CD14-positive monocyte (primary cell): ENCODE data around the gene RPGRIP1L. TPM values are rescaled to one million over a fixed set of nuclear protein-coding genes. Genes with fewer than 3 reads are reported as not detected.

ENCODE experiments used
- DNase-seq, 3 donors: peaks; one replicate each; pipeline ENCODE4 v3.0.0-alpha.2; 2011 to 2022
- H2AFZ ChIP-seq: 2 replicates; pipeline ENCODE4 v1.6.0; 2012; ENCODE audit warnings: mild to moderate bottlenecking, low read depth, low read length, inconsistent platforms; ENCODE audit not compliant: insufficient read depth, poor library complexity, severe bottlenecking
- H3K27ac ChIP-seq, 2 donors: 1 replicate in 1 of 2; 2 replicates in 1 of 2; pipeline ENCODE4 v1.5.1; 2012 to 2013; ENCODE audit warnings: low read length in 2 of 2, control low read depth in 1 of 2, inconsistent platforms in 1 of 2, low read depth in 1 of 2, mild to moderate bottlenecking in 1 of 2
- H3K27me3 ChIP-seq, 2 donors: one replicate each; pipeline versions ENCODE4 v1.6.0 to v1.6.1; 2011 to 2013; ENCODE audit warnings: low read length in 2 of 2; ENCODE audit not compliant: control insufficient read depth in 2 of 2, insufficient read depth in 2 of 2
- H3K36me3 ChIP-seq, 2 donors: replicated peaks in 1 of 2; 1 replicate in 1 of 2; 2 replicates in 1 of 2; pipeline versions ENCODE4 v1.5.1 to v1.6.1; 2012 to 2013; ENCODE audit warnings: low read length in 2 of 2, control low read depth in 1 of 2, inconsistent platforms in 1 of 2, mild to moderate bottlenecking in 1 of 2; ENCODE audit not compliant: insufficient read depth in 2 of 2, control insufficient read depth in 1 of 2
- H3K4me1 ChIP-seq, 2 donors: 1 replicate in 1 of 2; 2 replicates in 1 of 2; pipeline versions ENCODE4 v1.5.1 to v1.6.1; 2012 to 2013; ENCODE audit warnings: low read length in 2 of 2, control low read depth in 1 of 2, inconsistent platforms in 1 of 2, mild to moderate bottlenecking in 1 of 2, moderate library complexity in 1 of 2; ENCODE audit not compliant: insufficient read depth in 2 of 2, control insufficient read depth in 1 of 2
- H3K4me2 ChIP-seq: replicated peaks from 2 replicates; pipeline ENCODE3; 2012; ENCODE audit warnings: low read length, moderate library complexity, mild to moderate bottlenecking; ENCODE audit not compliant: poor library complexity, severe bottlenecking; ENCODE audit errors: extremely low read depth
- H3K4me3 ChIP-seq, 3 experiments: fragments of 200-600 bp in 1 of 3; sonication (generic) in 1 of 3; replicated peaks in 1 of 3; 1 replicate in 2 of 3; 2 replicates in 1 of 3; pipeline ENCODE4 v1.5.1; 2011 to 2013; ENCODE audit warnings: low read length in 3 of 3, mild to moderate bottlenecking in 3 of 3, control low read depth in 2 of 3, low read depth in 2 of 3, inconsistent platforms in 1 of 3, moderate library complexity in 1 of 3
- H3K79me2 ChIP-seq: 2 replicates; pipeline ENCODE4 v1.6.0; 2012; ENCODE audit warnings: mild to moderate bottlenecking, control low read depth, inconsistent platforms, low read length, moderate library complexity; ENCODE audit not compliant: insufficient read depth
- H3K9ac ChIP-seq: 2 replicates; pipeline ENCODE4 v1.6.0; 2017; ENCODE audit warnings: low read length, mild to moderate bottlenecking; ENCODE audit not compliant: insufficient read depth, poor library complexity, severe bottlenecking
- H3K9me3 ChIP-seq, 2 donors: replicated peaks in 1 of 2; 1 replicate in 1 of 2; 2 replicates in 1 of 2; pipeline versions ENCODE4 v1.5.1 to v1.6.1; 2012 to 2013; ENCODE audit warnings: low read length in 2 of 2, control low read depth in 1 of 2; ENCODE audit not compliant: control insufficient read depth in 1 of 2, insufficient read depth in 1 of 2
- H4K20me1 ChIP-seq: 2 replicates; pipeline ENCODE4 v1.6.0; 2012; ENCODE audit warnings: mild to moderate bottlenecking, low read length, control low read depth, moderate library complexity; ENCODE audit not compliant: insufficient read depth
- H3K27ac Mint-ChIP-seq, 7 donors: one replicate each; pipeline ENCODE4 v1.8.0; 2020; ENCODE audit warnings: mild to moderate bottlenecking in 7 of 7, mixed read lengths in 7 of 7, moderate library complexity in 6 of 7, inconsistent platforms in 2 of 7
- H3K27me3 Mint-ChIP-seq, 3 donors: one replicate each; pipeline ENCODE4 v1.8.0; 2021 to 2022; ENCODE audit warnings: low read depth in 3 of 3, mild to moderate bottlenecking in 3 of 3, mixed read lengths in 3 of 3, moderate library complexity in 3 of 3, inconsistent platforms in 1 of 3
- H3K36me3 Mint-ChIP-seq, 2 donors: one replicate each; pipeline ENCODE4 v1.8.0; 2020; ENCODE audit warnings: mixed read lengths in 2 of 2, inconsistent platforms in 1 of 2, mild to moderate bottlenecking in 1 of 2
- H3K4me1 Mint-ChIP-seq: one replicate; pipeline ENCODE4 v1.8.0; 2020; ENCODE audit warnings: mild to moderate bottlenecking, mixed read lengths
- H3K4me3 Mint-ChIP-seq, 2 donors: one replicate each; pipeline ENCODE4 v1.8.0; 2020; ENCODE audit warnings: mild to moderate bottlenecking in 2 of 2, mixed read lengths in 2 of 2, moderate library complexity in 1 of 2
- H3K9me3 Mint-ChIP-seq, 7 donors: one replicate each; pipeline ENCODE4 v1.8.0; 2020 to 2022; ENCODE audit warnings: mixed read lengths in 7 of 7, mild to moderate bottlenecking in 6 of 7, moderate library complexity in 6 of 7, inconsistent platforms in 2 of 7
- CTCF ChIP-seq: fragments of 200-600 bp; IDR thresholded peaks from one replicate; pipeline ENCODE4 v1.8.0; 2022; ENCODE audit warnings: antibody characterized with exemption, mild to moderate bottlenecking
- WGBS: methylation state at CpG from one replicate; pipeline ENCODE4 v1.1.5; 2013; ENCODE audit warnings: missing lambda C conversion rate; ENCODE audit not compliant: insufficient coverage; 5-methylcytosine and 5-hydroxymethylcytosine counted together
- intact Hi-C, 2 donors: fragments of 100-400 bp; cut with micrococcal nuclease; formaldehyde crosslinking; loops; one replicate each; pipeline versions ENCODE4 v1.15.0 to v1.15.1; 2023
- polyA plus RNA-seq, 3 donors: library from polyadenylated mRNA; depleted of rRNA in 1 of 3; unstranded in 2 of 3; stranded (reverse) in 1 of 3; fragments of 300-500 nt in 2 of 3; fragments of >200 nt in 1 of 3; fragmentation: Illumina TruSeq in 2 of 3; gene quantifications; 1 replicate in 2 of 3; 2 replicates in 1 of 3; pipeline ENCODE4 v1.2.3, GENCODE V29; 2012 to 2021

Gene RPGRIP1L
- polyA plus RNA-seq, 3 donors: 0.11 to 0.18 TPM; not detected in 1

- H3K27me3 Mint-ChIP-seq: peaks cover 0 to 2% (median 0%) of the 10 kb centered on the region in 3 donors
- H3K4me1 Mint-ChIP-seq: no peaks in the 10 kb centered on the region
- H3K27ac ChIP-seq: no peak overlapping the region
- H3K4me3 ChIP-seq: no peak overlapping the region
- no peak overlapping the region for H3K27ac Mint-ChIP-seq
- no peak overlapping the region for H2AFZ ChIP-seq
- no peaks in the 10 kb centered on the region for H3K36me3 Mint-ChIP-seq
- H3K36me3 ChIP-seq: no peaks in the 10 kb centered on the region
- no peaks in the 10 kb centered on the region for H3K4me1 ChIP-seq
- H3K27me3 ChIP-seq: no peaks in the 10 kb centered on the region
- no peak overlapping the region for H3K4me2 ChIP-seq
- peaks cover 0 to 8% (median 2%) of the 10 kb centered on the region in 7 donors for H3K9me3 Mint-ChIP-seq
- intact Hi-C loops: no loop called here
- H3K9ac ChIP-seq: no peak overlapping the region
- no peaks in the 10 kb centered on the region for H4K20me1 ChIP-seq
- TF ChIP-seq CTCF: no peak
- no peaks in the 10 kb centered on the region for H3K9me3 ChIP-seq
- no peak overlapping the region for H3K4me3 Mint-ChIP-seq
- 83% methylated on average over 2 of the region's 5 CpGs for WGBS
- H3K79me2 ChIP-seq: no peaks in the 10 kb centered on the region
- DNase-seq: no peak
Observed at GRCh38 chr16:53599548-53599947, 104.1 kb downstream of the RPGRIP1L start.

GRCh38 chr16:53598511-53599275 is 105.0 kb downstream of the RPGRIP1L start:
- Histone ChIP-seq H3K27me3 (no peaks in the 10 kb centered on the region), H3K36me3 (no peaks in the 10 kb centered on the region), H3K4me3 (no peak overlapping the region), H3K4me1 (no peaks in the 10 kb centered on the region), H3K9ac (no peak overlapping the region), H3K4me2 (no peak overlapping the region), H3K9me3 (no peaks in the 10 kb centered on the region), H3K27ac (no peak overlapping the region), H3K79me2 (no peaks in the 10 kb centered on the region), H4K20me1 (no peaks in the 10 kb centered on the region), H2AFZ (no peak overlapping the region)
- Mint-ChIP-seq H3K9me3 (peaks cover 0 to 11% (median 2%) of the 10 kb centered on the region in 7 donors), H3K27me3 (peaks cover 0 to 2% (median 0%) of the 10 kb centered on the region in 3 donors), H3K4me3 (no peak overlapping the region), H3K27ac (no peak overlapping the region), H3K36me3 (no peaks in the 10 kb centered on the region), H3K4me1 (no peaks in the 10 kb centered on the region)
- no peak for TF ChIP-seq CTCF
- no CpG with 5 or more reads among the region's 3 CpGs for WGBS
- DNase-seq: no peak
- intact Hi-C loops: no loop called here
